Measurements from ENCODE around the gene SDHC. TPM values are rescaled to one million over a fixed set of nuclear protein-coding genes. Genes with fewer than 3 reads are reported as not detected.

Gene SDHC
- 99.0 and 109 TPM in 2 replicates for total RNA-seq
- total RNA-seq (2013), result 14.7 TPM
- 78.3 and 102 TPM in 2 replicates for polyA plus RNA-seq
- 28.6 and 32.2 TPM in 2 replicates for polyA minus RNA-seq

DNA sequence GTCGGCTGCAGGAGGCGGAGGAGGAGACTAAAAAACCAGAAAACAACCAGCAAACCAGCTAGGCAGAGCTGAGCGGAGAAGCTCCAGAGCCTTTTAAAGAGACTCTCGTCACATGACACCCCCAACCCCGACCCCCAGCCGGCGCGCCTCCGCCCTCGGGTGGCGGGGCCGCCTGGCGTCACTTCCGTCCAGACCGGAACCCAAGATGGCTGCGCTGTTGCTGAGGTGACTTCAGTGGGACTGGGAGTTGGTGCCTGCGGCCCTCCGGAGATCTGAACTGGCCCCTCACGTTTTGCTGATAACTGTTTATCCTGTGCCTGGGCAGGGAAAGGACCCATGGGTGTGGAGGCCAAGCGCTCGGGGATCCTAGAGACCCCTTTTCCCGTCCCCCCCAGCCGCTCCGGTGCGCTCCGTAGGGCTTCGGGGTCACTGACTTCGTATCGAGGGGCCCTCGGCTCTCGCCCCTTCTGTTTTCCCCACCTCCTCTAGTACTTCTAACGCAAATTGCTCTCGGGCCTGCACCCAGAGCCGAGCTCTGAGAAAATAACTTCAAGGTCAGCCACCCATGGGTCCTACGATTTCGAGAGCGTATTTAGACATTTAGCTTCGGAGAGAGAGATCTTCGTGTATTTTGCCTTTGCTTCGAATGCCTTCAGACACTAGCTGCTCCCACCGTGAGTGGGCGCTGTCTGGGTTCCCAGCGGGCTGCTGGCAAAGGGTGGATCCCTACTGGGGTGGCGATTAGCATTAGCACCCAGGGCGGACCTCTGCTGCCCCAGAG, at the start of gene SDHC:
Gene SDHC, plus strand, starts transcription at position 181 of the 781 bp plus-strand sequence. Its CDS starts 25 bp downstream, at position 206.
- WGBS (ENCODE audit: insufficient coverage), result 1% methylated on average over 36 of the region's 45 CpGs
- intact Hi-C loops (cut with micrococcal nuclease), result loop anchor here (1.0 to 2.0 kb wide), 4 partner anchors 8 to 128 kb away; partner anchors contain the start of genes CFAP126 and TOMM40L
- peak within 1 kb of the TSS; percentile 90 for H3K4me3 Mint-ChIP-seq

More for the DNA sequence above, at the start of gene SDHC:
- CTCF ChIA-PET, result interaction anchor here (1.0 to 2.7 kb wide), 4 partner anchors 9 to 88 kb away, joined by 3 to 10 read pairs (median 8); partner anchors contain the start of gene TOMM40L
- ATAC-seq (ENCODE audit: low read depth), result peak; percentile 95
- Histone ChIP-seq H3K27ac (ENCODE audit: low read length in 2 of 2) (peak within 1 kb of the TSS; percentile 88 to 97), H3K4me2 (replicated peaks; ENCODE audit: low read depth, low read length, poor library complexity, severe bottlenecking) (peak within 1 kb of the TSS; percentile 94), H3K4me3 (ENCODE audit: control extremely low read depth in 1 of 5, extremely low read depth in 1 of 5, insufficient read depth in 1 of 5, low read depth in 2 of 5, low read length in 4 of 5) (peak within 1 kb of the TSS; percentile 87 to 97 (median 94)), H2AFZ (ENCODE audit: insufficient read depth, low read depth, low read length, poor library complexity, severe bottlenecking) (peak within 1 kb of the TSS; percentile 93), H3K36me3 (replicated peaks in 1 of 2; ENCODE audit: control extremely low read depth in 1 of 2, control insufficient read depth in 1 of 2, extremely low read depth in 1 of 2, insufficient read depth in 2 of 2, low read length in 1 of 2) (peaks cover 0 to 4% of the 10 kb centered on the region in 2 experiments), H3K4me1 (ENCODE audit: control insufficient read depth in 2 of 2, insufficient read depth in 2 of 2, low read length in 2 of 2) (peaks cover 8 to 15% of the 10 kb centered on the region in 2 donors), H4K20me1 (ENCODE audit: control insufficient read depth, insufficient read depth, low read length, poor library complexity, severe bottlenecking) (no peaks in the 10 kb centered on the region), H3K27me3 (replicated peaks in 1 of 4; ENCODE audit: control extremely low read depth in 1 of 4, control insufficient read depth in 3 of 4, insufficient read depth in 4 of 4, low read length in 3 of 4) (no peaks in the 10 kb centered on the region), H3K9me3 (ENCODE audit: control extremely low read depth in 1 of 3, control insufficient read depth in 2 of 3, insufficient read depth in 1 of 3, low read length in 2 of 3) (no peaks in the 10 kb centered on the region), H3K9ac (ENCODE audit: low read length) (peak within 1 kb of the TSS; percentile 91), H3K79me2 (ENCODE audit: control insufficient read depth, insufficient read depth, low read length) (peaks cover 28% of the 10 kb centered on the region)
- no peaks in the 10 kb centered on the region for H3K9me3 Mint-ChIP-seq (ENCODE audit: insufficient read depth)
- POLR2A ChIA-PET, result interaction anchor here (0.5 to 1.8 kb wide), 3 partner anchors 8 to 1029 kb away, joined by 3 to 7 read pairs (median 6); partner anchors contain the start of gene TOMM40L
- no peaks in the 10 kb centered on the region for H3K27me3 Mint-ChIP-seq
- H3K27ac Mint-ChIP-seq, result peak within 1 kb of the TSS; percentile 93
- H3K4me1 Mint-ChIP-seq, result peaks cover 25% of the 10 kb centered on the region
- peak; percentile 93 for DNase-seq
- TF ChIP-seq EZH2 (IDR thresholded peaks at IDR 0.05; ENCODE audit: borderline replicate concordance, insufficient read depth, low read depth, low read length, poor library complexity, severe bottlenecking), result no peak
- TF ChIP-seq, protein P1, sequence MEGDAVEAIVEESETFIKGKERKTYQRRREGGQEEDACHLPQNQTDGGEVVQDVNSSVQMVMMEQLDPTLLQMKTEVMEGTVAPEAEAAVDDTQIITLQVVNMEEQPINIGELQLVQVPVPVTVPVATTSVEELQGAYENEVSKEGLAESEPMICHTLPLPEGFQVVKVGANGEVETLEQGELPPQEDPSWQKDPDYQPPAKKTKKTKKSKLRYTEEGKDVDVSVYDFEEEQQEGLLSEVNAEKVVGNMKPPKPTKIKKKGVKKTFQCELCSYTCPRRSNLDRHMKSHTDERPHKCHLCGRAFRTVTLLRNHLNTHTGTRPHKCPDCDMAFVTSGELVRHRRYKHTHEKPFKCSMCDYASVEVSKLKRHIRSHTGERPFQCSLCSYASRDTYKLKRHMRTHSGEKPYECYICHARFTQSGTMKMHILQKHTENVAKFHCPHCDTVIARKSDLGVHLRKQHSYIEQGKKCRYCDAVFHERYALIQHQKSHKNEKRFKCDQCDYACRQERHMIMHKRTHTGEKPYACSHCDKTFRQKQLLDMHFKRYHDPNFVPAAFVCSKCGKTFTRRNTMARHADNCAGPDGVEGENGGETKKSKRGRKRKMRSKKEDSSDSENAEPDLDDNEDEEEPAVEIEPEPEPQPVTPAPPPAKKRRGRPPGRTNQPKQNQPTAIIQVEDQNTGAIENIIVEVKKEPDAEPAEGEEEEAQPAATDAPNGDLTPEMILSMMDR (IDR thresholded peaks at IDR 0.05), result peak; percentile 21

Measured in B cell (primary cell).